Islet precursor cell (in vitro differentiated cells): Measurements from ENCODE around the gene DOCK8.

Source experiments
- DNase-seq: peaks from one replicate; pipeline ENCODE4 v3.0.0-alpha.2; 2018

DOCK8 gene

GRCh38 chr9:512555-513272 lies 298.0 kb downstream of the DOCK8 start:
- DNase-seq: no peak
